GM06990 (cell line): ENCODE measurements around the gene PELO.

ENCODE experiments used
- DNase-seq: peaks from one replicate; pipeline ENCODE4 v3.0.0-alpha.2; 2011; ENCODE audit not compliant: insufficient read length; ENCODE audit errors: extremely low read depth
- H3K27me3 ChIP-seq: replicated peaks from 2 replicates; pipeline ENCODE4 v1.6.0; 2011; ENCODE audit warnings: low read length; ENCODE audit not compliant: control insufficient read depth, insufficient read depth
- H3K36me3 ChIP-seq: 2 replicates; pipeline ENCODE4 v1.5.1; 2011; ENCODE audit warnings: low read length; ENCODE audit not compliant: control insufficient read depth, insufficient read depth
- H3K4me3 ChIP-seq: replicated peaks from 2 replicates; pipeline ENCODE4 v1.5.1; 2011; ENCODE audit warnings: low read depth, mild to moderate bottlenecking, control low read depth, low read length
- CTCF ChIP-seq: IDR thresholded peaks from 2 replicates; pipeline ENCODE4 v1.5.1; 2011; ENCODE audit warnings: low read length, control low read depth, mild to moderate bottlenecking, inconsistent platforms; ENCODE audit not compliant: insufficient read depth, poor library complexity, severe bottlenecking

PELO gene

GRCh38 chr5:52825826-52826225, 38.1 kb downstream of the PELO start:
- DNase-seq = no peak
- H3K4me3 ChIP-seq = no peak overlapping the region
- no peaks in the 10 kb centered on the region for H3K27me3 ChIP-seq
- no peaks in the 10 kb centered on the region for H3K36me3 ChIP-seq
- TF ChIP-seq CTCF = no peak

GRCh38 chr5:52827815-52828214, 40.1 kb downstream of the PELO start:
- H3K36me3 ChIP-seq = no peaks in the 10 kb centered on the region
- no peaks in the 10 kb centered on the region for H3K27me3 ChIP-seq
- no peak overlapping the region for H3K4me3 ChIP-seq
- DNase-seq = no peak
- no peak for TF ChIP-seq CTCF

GRCh38 chr5:52829664-52830063, 41.9 kb downstream of the PELO start:
- no peaks in the 10 kb centered on the region for H3K36me3 ChIP-seq
- no peak for DNase-seq
- no peaks in the 10 kb centered on the region for H3K27me3 ChIP-seq
- TF ChIP-seq CTCF = no peak
- no peak overlapping the region for H3K4me3 ChIP-seq

- no peaks in the 10 kb centered on the region for H3K27me3 ChIP-seq
- no peaks in the 10 kb centered on the region for H3K36me3 ChIP-seq
- TF ChIP-seq CTCF = no peak
Measured at GRCh38 chr5:52830650-52831049, 42.9 kb downstream of the PELO start.

GRCh38 chr5:52831786-52832511, 44.2 kb downstream of the PELO start:
- Histone ChIP-seq H3K27me3 (no peaks in the 10 kb centered on the region), H3K4me3 (no peak overlapping the region), H3K36me3 (no peaks in the 10 kb centered on the region)
- no peak for TF ChIP-seq CTCF
- no peak for DNase-seq

More at GRCh38 chr5:52830650-52831049, 42.9 kb downstream of the PELO start:
- no peak overlapping the region for H3K4me3 ChIP-seq
- DNase-seq = no peak

- Histone ChIP-seq H3K4me3 (no peak overlapping the region), H3K36me3 (no peaks in the 10 kb centered on the region), H3K27me3 (no peaks in the 10 kb centered on the region)
- no peak for DNase-seq
- TF ChIP-seq CTCF = no peak
Measured at GRCh38 chr5:52834320-52834719, 46.6 kb downstream of the PELO start.
